H1 (cell line): Measurements from ENCODE around the gene DAPK2.

Experiments used
- BCL11A ChIP-seq, 2 experiments: IDR thresholded peaks; one replicate each; pipeline ENCODE4 v1.6.1; 2011; ENCODE audit warnings: low read depth in 2 of 2, low read length in 2 of 2, mild to moderate bottlenecking in 2 of 2
- BRCA1 ChIP-seq: IDR thresholded peaks from 2 replicates; pipeline ENCODE4 v1.6.1; 2012; ENCODE audit warnings: low read depth, low read length, improper control_type of control experiment
- CEBPB ChIP-seq: IDR thresholded peaks from 2 replicates; pipeline ENCODE4 v1.6.1; 2012; ENCODE audit warnings: low read depth, low read length
- CTCF ChIP-seq, 3 experiments: IDR thresholded peaks; 1 replicate in 2 of 3; 2 replicates in 1 of 3; pipeline versions ENCODE4 v1.5.1 to v1.6.1; 2011; ENCODE audit warnings: low read length in 3 of 3, mild to moderate bottlenecking in 3 of 3, inconsistent platforms in 2 of 3, low read depth in 1 of 3, moderate library complexity in 1 of 3; ENCODE audit not compliant: insufficient read depth in 1 of 3; ENCODE audit errors: control extremely low read depth in 1 of 3
- GABPA ChIP-seq: IDR thresholded peaks from 2 replicates; pipeline ENCODE4 v1.6.1; 2011; ENCODE audit warnings: mild to moderate bottlenecking, low read length, moderate library complexity, borderline replicate concordance; ENCODE audit not compliant: insufficient read depth
- POLR2AphosphoS5 ChIP-seq: IDR thresholded peaks from 2 replicates; pipeline ENCODE4 v1.6.1; 2011; ENCODE audit warnings: low read depth, low read length
- SIN3A ChIP-seq, 2 experiments: IDR thresholded peaks in 1 of 2; conservative IDR thresholded peaks in 1 of 2; 2 replicates each; pipeline ENCODE4 v1.6.1; 2011 to 2012; ENCODE audit warnings: low read length in 2 of 2, improper control_type of control experiment in 1 of 2, low read depth in 1 of 2, mild to moderate bottlenecking in 1 of 2
- SP1 ChIP-seq: IDR thresholded peaks from 2 replicates; pipeline ENCODE4 v1.6.1; 2011; ENCODE audit warnings: low read depth, low read length
- USF2 ChIP-seq: IDR thresholded peaks from 2 replicates; pipeline ENCODE4 v1.6.1; 2011; ENCODE audit warnings: low read length, improper control_type of control experiment

DNA sequence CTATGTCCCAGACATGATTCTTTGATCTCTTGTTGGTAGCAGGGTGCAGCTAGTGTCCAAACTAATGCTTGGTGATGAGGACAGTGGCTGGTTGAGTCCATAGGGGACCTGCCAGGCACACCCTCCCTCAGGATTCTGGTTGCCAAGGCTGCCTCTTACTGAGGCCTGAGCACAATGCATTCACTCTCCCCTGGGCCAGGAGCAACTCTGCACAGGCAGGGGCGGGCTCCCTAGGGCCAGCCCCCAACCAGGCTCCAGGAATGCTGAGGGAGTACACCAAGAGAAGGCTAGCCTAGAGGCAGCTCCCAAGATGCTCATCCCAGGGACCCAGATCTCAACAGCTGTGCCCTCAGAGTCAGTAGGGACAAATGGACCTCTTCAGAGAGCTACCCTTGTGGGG, 166.3 kb downstream of the DAPK2 start:
- no peak for TF ChIP-seq CTCF (IDR thresholded peaks at IDR 0.05; ENCODE audit: control extremely low read depth in 1 of 3, insufficient read depth in 1 of 3, low read depth in 1 of 3, low read length in 3 of 3)
- TF ChIP-seq CEBPB, result no peak
- no peak for TF ChIP-seq SP1
- TF ChIP-seq BCL11A (IDR thresholded peaks at IDR 0.05; ENCODE audit: low read depth in 2 of 2, low read length in 2 of 2), result no peak
- no peak for TF ChIP-seq USF2
- no peak for TF ChIP-seq SIN3A (conservative IDR thresholded peaks at IDR 0.05 in 1 of 2, IDR thresholded peaks at IDR 0.05 in 1 of 2; ENCODE audit: low read depth in 1 of 2, low read length in 2 of 2)
- no peak for TF ChIP-seq BRCA1
- TF ChIP-seq GABPA, result no peak
- TF ChIP-seq POLR2AphosphoS5, result no peak
